Spleen (tissue), 7 donors: ENCODE data around the gene CHCHD2.

ENCODE experiments used
- POLR2A ChIP-seq, 3 donors: fragments of 450-650 bp; IDR thresholded peaks; one replicate each; pipeline ENCODE4 v1.5.1; 2017; ENCODE audit warnings: antibody characterized with exemption in 3 of 3, mild to moderate bottlenecking in 1 of 3
- POLR2AphosphoS5 ChIP-seq, 3 donors: sonication (generic); formaldehyde crosslinking; IDR thresholded peaks; one replicate each; pipeline ENCODE4 v1.5.1; 2017; ENCODE audit warnings: antibody characterized with exemption in 3 of 3
- TF ChIP-seq, protein P1 (sequence below), 11 experiments: fragments of 200-600 bp in 7 of 11; fragments of 450-650 bp in 4 of 11; sonication (generic) in 4 of 11; IDR thresholded peaks in 8 of 11; conservative IDR thresholded peaks in 3 of 11; 1 replicate in 7 of 11; 2 replicates in 4 of 11; pipeline versions ENCODE4 v1.4.0 to v1.8.0; 2016 to 2021; ENCODE audit warnings: antibody characterized with exemption in 11 of 11, inconsistent platforms in 4 of 11, mild to moderate bottlenecking in 1 of 11
- donor health status: DM: no; HTN: no; CAD: no; lungs with moderate emphysema.
- donor health status: DM: no; HTN: no; CAD: no.
- donor health status: DM: no; HTN: no; CAD: no.

- TF ChIP-seq, protein P1, sequence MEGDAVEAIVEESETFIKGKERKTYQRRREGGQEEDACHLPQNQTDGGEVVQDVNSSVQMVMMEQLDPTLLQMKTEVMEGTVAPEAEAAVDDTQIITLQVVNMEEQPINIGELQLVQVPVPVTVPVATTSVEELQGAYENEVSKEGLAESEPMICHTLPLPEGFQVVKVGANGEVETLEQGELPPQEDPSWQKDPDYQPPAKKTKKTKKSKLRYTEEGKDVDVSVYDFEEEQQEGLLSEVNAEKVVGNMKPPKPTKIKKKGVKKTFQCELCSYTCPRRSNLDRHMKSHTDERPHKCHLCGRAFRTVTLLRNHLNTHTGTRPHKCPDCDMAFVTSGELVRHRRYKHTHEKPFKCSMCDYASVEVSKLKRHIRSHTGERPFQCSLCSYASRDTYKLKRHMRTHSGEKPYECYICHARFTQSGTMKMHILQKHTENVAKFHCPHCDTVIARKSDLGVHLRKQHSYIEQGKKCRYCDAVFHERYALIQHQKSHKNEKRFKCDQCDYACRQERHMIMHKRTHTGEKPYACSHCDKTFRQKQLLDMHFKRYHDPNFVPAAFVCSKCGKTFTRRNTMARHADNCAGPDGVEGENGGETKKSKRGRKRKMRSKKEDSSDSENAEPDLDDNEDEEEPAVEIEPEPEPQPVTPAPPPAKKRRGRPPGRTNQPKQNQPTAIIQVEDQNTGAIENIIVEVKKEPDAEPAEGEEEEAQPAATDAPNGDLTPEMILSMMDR (IDR thresholded peaks at IDR 0.05 in 8 of 11, conservative IDR thresholded peaks at IDR 0.05 in 3 of 11): peak in 5 of 11 experiments; percentile 20 to 60 (median 42)
- peak; percentile 14 to 65 (median 56) for TF ChIP-seq POLR2AphosphoS5 (IDR thresholded peaks at IDR 0.05)
- no peak for TF ChIP-seq POLR2A (IDR thresholded peaks at IDR 0.05)
Measured at GRCh38 chr7:56079450-56080185, 26.7 kb downstream of the CHCHD2 start.
